ENCODE results near the gene TRMT11.

The TRMT11 gene

GRCh38 chr6:125986301-125987025 is at the start of gene TRMT11:
Gene TRMT11, plus strand, starts transcription at chr6:125986540. Its CDS starts 11 bp downstream, at chr6:125986551.
- in situ Hi-C loops (cut with MboI; ENCODE audit: low sequenced_read_pairs): no loop called here

- in situ Hi-C loops (cut with MboI; ENCODE audit: low sequenced_read_pairs): no loop called here
Observed at GRCh38 chr6:125939026-125939425, 47.3 kb upstream of the TRMT11 start.

- in situ Hi-C loops (cut with MboI; ENCODE audit: low sequenced_read_pairs): no loop called here
Observed at GRCh38 chr6:125939791-125940190, 46.5 kb upstream of the TRMT11 start.

GRCh38 chr6:125940247-125941041 is 45.9 kb upstream of the TRMT11 start:
- in situ Hi-C loops (cut with MboI; ENCODE audit: low sequenced_read_pairs): no loop called here

GRCh38 chr6:125942672-125943527 is 43.4 kb upstream of the TRMT11 start:
- in situ Hi-C loops (cut with MboI; ENCODE audit: low sequenced_read_pairs): no loop called here

GRCh38 chr6:125943528-125944433 is 42.6 kb upstream of the TRMT11 start:
- in situ Hi-C loops (cut with MboI; ENCODE audit: low sequenced_read_pairs): no loop called here

- in situ Hi-C loops (cut with MboI; ENCODE audit: low sequenced_read_pairs): no loop called here
Observed at GRCh38 chr6:125944434-125944816, 41.9 kb upstream of the TRMT11 start.

- in situ Hi-C loops (cut with MboI; ENCODE audit: low sequenced_read_pairs): no loop called here
Observed at GRCh38 chr6:125944896-125945295, 41.4 kb upstream of the TRMT11 start.

GRCh38 chr6:125945378-125946141 is 40.8 kb upstream of the TRMT11 start:
- in situ Hi-C loops (cut with MboI; ENCODE audit: low sequenced_read_pairs): no loop called here

GRCh38 chr6:125947615-125948014 is 38.7 kb upstream of the TRMT11 start:
- in situ Hi-C loops (cut with MboI; ENCODE audit: low sequenced_read_pairs): no loop called here

- in situ Hi-C loops (cut with MboI; ENCODE audit: low sequenced_read_pairs): no loop called here
Observed at GRCh38 chr6:125948455-125948854, 37.9 kb upstream of the TRMT11 start.

GRCh38 chr6:125949069-125949468 is 37.3 kb upstream of the TRMT11 start:
- in situ Hi-C loops (cut with MboI; ENCODE audit: low sequenced_read_pairs): no loop called here

GRCh38 chr6:125950293-125950692 is 36.0 kb upstream of the TRMT11 start:
- in situ Hi-C loops (cut with MboI; ENCODE audit: low sequenced_read_pairs): loop anchor here (10.0 to 25.0 kb wide), 2 partner anchors 165 to 638 kb away; partner anchors contain the start of gene HDDC2

GRCh38 chr6:125950716-125951115 is 35.6 kb upstream of the TRMT11 start:
- in situ Hi-C loops (cut with MboI; ENCODE audit: low sequenced_read_pairs): loop anchor here (10.0 to 25.0 kb wide), 2 partner anchors 166 to 638 kb away; partner anchors contain the start of gene HDDC2

GRCh38 chr6:125951323-125951722 is 35.0 kb upstream of the TRMT11 start:
- in situ Hi-C loops (cut with MboI; ENCODE audit: low sequenced_read_pairs): loop anchor here (10.0 to 25.0 kb wide), 2 partner anchors 167 to 639 kb away; partner anchors contain the start of gene HDDC2

GRCh38 chr6:125952764-125953501 is 33.4 kb upstream of the TRMT11 start:
- in situ Hi-C loops (cut with MboI; ENCODE audit: low sequenced_read_pairs): loop anchor here (10.0 to 25.0 kb wide), 2 partner anchors 168 to 641 kb away; partner anchors contain the start of gene HDDC2

- in situ Hi-C loops (cut with MboI; ENCODE audit: low sequenced_read_pairs): loop anchor here (10.0 to 25.0 kb wide), 2 partner anchors 169 to 641 kb away; partner anchors contain the start of gene HDDC2
Observed at GRCh38 chr6:125953502-125953875, 32.9 kb upstream of the TRMT11 start.

- in situ Hi-C loops (cut with MboI; ENCODE audit: low sequenced_read_pairs): loop anchor here (10.0 to 25.0 kb wide), 2 partner anchors 170 to 643 kb away; partner anchors contain the start of gene HDDC2
Observed at GRCh38 chr6:125954735-125955339, 31.5 kb upstream of the TRMT11 start.
